HG03175 (cell line): ENCODE data around the gene MTG2.

ENCODE experiments used
- ATAC-seq: cut with Tn5 transposase; IDR thresholded peaks from one replicate; pipeline ENCODE4 v1.9.1; 2021; ENCODE audit warnings: mild to moderate bottlenecking, moderate library complexity; ENCODE audit not compliant: unreplicated experiment

The MTG2 gene, protein sequence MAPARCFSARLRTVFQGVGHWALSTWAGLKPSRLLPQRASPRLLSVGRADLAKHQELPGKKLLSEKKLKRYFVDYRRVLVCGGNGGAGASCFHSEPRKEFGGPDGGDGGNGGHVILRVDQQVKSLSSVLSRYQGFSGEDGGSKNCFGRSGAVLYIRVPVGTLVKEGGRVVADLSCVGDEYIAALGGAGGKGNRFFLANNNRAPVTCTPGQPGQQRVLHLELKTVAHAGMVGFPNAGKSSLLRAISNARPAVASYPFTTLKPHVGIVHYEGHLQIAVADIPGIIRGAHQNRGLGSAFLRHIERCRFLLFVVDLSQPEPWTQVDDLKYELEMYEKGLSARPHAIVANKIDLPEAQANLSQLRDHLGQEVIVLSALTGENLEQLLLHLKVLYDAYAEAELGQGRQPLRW

DNA sequence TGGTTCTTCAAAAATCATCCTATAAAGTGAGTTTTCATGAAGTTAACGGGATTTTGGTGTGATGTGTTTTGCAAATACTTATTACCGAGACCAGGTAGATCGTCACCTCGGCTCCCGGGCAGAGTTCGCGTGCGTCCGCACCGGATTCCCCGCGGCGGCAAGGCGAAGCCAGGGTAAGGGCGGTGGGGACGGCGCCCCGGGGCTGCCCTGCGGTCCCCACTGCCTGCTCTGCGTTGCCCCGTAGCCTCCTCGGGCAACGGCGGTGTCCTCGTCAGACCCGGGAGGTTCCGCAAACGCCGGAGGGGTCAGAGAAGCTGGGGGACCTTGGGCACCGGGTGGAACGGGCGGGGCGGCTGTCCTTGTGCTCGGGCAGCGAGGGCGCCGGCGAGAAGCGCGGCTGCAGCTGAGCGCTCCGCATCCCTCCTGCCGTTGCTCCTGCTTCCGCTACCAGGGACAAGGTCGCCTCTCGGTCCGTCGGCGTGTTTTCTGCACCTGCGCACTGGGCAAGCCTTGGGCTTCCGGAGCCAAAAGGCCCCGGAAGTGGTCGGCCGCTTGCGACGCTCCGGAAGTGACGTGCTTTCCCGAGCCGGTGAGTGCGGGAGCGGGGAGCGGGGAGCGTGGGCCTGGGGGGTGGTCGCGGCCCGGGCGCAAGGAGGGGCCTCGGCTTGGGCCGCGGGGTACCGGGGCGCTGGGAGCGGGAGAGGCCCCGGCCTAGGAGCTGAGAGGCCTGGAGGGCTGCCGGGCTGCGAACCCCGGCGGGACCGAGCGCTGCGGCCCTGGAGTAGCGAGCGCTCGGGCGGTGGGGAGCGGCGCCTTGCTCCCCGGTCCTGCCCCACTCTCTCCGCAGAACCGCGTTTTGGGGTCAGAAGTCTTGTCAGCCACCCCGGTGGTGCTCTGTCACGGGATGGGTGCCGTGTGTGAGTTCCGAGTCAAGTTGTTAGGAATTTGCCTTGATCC lies at the start of gene MTG2:
Gene MTG2 (plus strand): TSS at position 560 of the 957 bp plus-strand sequence. CDS start 10,393 bp downstream, outside the sequence.
- peak; percentile 94 for ATAC-seq

DNA sequence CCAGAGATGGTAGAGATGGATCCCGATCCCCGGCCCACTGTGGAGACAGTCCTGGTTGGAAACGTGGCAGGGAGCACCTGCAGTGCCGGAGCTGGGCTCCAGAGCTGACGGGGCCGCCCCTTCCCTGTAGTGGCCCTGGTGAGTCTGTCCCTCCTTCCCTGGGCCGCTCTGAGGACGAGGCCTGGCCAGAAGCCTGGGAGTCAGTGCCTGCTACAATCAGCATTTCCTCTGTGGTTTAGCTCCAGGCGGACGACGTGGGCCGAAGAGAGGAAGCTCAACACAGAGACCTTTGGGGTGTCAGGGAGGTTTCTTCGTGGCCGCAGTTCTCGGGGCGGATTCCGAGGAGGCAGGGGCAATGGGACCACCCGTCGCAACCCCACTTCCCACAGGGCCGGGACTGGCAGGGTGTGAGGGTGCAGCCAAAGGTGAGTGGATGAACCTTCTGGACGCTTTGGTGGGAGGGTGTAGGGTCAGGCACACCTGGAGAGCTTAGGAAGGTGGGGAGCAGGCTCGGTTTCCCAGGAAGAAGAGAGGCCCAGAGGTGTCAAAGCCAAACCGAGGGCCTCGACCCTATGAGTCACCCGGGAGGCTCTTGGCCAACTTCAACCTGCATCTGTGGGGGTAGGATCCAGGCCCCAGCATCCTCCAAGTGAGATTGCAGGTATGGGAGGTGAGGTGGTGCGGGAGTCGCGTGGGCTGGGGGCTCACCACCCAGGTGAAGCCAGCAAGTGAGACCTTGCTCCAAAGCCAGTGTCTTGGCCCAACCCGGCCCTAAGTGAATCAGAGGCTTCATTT lies 49.6 kb upstream of the MTG2 start:
- no peak for ATAC-seq

DNA sequence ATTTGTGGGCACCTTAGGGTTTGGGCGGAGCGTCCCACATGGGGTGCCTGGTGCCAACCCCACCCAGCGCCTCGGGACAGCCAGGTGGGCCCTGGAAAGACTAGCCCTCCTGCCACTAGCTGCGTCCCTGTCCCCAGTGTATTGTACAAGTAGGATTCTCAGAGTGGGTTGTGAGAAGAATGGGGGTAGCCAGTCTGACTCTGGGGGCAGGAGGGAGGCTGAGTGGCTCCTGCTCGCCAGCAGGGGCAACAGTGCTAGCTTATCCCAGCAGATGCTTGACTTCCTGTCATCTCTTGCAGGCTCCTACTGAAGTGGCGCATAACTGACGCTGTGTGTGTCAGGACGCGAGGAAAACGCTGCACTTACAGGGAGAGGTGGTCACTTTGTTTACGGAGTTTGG lies 49.0 kb upstream of the MTG2 start:
- no peak for ATAC-seq

DNA sequence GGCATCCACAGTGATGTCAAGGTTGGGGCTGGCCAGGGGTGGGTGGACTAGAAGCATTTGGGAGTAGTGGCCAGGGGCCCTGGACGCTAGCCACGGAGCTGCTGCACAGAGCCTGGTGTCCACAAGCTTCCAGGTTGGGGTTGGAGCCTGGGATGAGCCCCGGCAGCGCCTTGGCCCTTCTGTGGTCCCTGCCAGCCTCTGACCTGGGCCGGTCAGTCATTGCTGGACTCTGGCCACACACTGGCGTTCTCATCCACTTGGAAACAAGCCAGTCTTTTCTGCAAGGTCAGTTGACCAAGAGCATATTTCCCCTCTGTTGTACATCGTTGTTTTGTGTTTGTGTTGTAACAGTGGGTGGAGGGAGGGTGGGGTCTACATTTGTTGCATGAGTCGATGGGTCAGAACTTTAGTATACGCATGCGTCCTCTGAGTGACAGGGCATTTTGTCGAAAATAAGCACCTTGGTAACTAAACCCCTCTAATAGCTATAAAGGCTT lies 48.0 kb upstream of the MTG2 start:
- ATAC-seq = no peak

DNA sequence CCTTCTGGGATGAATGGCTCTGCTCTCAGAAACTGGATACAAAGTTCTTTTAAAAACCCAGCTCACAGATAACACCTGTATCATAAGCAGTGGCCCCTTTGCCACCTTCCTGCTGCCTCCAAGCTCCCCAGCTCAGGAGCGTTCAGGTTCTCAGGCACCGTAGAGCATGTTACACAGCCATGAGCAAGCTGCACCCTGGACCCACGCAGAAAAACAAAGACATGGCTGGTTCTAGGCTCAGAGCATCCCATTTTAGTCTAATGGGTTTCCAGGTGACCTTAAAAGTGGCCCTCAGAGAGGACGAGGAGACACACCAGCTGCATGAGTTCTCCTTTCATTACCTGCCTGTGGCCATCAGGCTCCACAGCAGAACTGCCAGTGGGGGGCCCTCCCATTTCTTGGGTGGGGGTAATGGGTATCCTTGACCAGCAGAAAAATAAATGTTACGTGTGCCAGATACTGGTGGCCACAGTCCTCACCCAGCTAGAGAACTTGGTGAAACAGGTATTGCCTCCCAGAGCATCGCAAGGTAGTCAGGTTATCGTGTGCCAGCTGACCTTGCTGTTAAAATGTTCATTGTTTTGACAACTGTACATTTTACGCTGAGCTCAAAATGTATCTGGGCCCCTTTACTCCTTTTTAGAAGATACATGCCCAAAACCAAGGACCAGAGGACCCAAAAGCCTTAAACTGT lies 47.1 kb upstream of the MTG2 start:
- ATAC-seq = no peak

DNA sequence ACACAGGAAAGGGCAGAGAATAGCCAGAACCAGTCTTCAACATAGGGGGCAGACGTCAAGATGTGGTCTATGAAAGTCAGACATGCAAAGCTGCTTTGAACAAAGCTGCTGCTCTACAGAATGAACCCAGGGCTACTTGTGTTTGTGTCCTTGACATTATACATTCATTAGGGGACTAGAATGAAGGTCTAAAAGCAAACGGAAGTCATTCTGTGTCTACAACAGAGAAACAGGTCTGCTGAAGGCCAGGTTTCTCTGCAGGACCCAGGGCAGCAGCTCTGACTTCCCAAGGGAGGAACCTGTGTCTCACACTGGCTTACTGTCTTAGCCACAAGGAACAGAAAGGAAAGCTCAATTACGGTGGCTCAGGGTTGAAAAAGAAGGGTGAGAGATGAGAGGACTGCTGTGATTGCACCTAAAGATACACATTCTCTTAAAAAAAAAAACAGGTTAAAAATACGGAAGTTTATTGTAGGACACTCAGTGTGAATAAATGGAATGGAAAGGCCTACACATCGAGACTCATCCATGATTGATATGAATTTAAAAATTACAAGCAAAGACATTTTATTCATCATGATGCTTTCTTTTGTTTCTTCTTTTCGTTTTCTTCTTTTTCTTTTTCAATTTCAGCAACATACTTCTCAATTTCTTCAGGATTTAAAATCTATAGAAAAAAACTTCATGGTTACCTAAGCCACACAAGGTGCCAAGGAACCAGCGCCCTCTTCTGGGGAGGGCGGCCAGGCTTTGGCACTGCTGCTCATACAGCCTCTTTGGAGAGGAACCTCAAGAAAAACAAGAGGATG lies 46.3 kb upstream of the MTG2 start:
- ATAC-seq = peak; percentile 54

DNA sequence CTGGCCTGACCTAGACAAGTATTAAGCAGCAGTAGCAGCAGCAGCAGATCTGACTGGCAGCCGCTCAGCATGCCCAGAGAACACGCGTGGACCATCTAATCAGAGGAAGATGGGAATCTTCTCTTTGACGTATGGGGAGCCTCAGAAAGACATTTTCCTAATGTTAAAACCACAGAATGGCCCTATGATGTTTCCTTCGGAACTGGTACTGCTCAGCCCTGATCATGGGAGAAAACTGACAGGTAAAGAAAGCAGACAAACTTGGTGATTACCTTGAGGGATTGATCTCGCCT lies 45.8 kb upstream of the MTG2 start:
- ATAC-seq = no peak

DNA sequence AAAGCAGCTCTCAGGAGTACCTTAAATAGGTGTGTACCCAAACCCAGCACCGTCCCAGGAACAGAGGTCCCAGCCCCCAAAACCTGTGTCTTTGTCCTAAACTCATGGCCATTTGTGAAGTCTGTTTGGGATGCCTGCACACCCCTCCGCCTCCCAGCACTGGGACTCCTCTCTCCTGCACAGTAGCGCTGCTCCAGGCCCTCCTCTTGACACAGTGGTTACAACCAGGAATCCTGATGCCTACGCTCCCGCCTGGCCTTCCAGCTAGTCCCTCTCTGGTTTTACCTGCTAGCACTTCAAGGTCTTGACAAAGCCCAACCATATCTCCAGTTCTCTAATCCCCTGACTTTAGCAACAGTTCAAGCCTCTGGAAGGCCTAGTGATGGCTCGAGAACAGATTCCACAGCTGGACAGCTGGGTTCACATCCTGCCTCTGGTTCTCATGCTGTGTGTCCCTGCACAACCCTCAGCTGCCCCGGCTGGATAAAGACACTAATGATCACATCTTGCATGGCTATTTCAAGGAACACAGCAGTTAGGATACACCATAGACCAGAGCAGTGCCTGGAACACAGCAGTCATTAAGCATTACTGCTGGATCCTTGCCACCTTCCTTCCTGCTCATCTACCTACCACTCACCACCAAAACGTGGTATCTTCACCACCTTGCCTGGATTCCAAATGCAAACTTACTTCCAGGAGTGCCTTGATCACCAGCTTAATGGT lies 45.2 kb upstream of the MTG2 start:
- ATAC-seq = no peak

DNA sequence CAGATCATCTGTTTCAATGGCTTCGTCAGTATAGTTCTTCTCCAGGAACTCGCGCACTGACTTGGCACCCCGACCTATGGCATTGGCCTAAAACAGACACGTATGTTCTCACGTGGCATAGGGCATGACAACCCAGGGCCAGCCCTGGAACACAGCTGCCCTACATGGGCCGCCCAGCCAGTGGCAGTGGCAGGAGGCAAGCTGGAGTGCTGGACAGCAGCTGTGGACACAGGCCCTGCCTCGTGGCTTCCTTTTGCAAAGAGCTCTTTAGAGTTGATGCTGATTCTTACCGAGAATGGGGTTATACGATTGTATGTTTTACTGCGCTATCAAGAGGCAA lies 44.7 kb upstream of the MTG2 start:
- no peak for ATAC-seq

DNA sequence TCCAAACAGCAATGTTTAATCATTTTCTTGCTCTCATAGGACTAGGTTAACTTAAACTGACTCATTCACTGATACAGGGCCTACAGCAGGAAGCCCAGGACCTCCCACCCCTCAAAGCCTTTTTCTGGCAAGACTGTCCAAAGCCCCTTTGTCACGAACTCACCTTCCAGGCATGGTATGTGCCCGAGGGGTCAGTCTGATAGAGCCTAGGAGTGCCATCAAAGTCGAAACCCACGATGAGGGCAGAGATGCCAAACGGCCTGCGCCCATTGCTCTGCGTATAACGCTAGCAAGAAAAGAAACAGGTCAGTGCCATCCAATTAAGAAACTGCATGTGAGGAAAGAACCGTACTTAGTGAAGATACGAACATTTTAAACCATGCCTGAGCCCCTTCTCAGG lies 43.9 kb upstream of the MTG2 start:
- no peak for ATAC-seq

DNA sequence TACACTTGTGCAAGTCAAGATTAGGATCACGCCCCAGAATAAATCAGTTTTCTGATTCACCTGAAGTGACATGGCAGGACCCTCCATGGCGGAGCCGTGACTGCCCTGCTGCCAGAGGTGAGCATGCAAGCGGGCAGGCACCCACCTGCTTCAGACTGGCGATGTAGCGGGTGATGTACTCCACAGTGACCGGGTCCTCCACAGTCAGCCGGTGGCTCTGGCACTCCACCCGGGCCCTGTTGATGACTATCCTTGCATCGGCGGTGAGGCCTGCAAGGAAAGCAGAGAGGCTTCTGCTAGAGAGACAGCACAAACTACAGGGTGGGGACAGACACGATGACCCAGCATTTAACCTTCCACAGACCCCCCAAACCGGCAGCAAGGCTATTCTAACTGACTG lies 43.2 kb upstream of the MTG2 start:
- no peak for ATAC-seq

DNA sequence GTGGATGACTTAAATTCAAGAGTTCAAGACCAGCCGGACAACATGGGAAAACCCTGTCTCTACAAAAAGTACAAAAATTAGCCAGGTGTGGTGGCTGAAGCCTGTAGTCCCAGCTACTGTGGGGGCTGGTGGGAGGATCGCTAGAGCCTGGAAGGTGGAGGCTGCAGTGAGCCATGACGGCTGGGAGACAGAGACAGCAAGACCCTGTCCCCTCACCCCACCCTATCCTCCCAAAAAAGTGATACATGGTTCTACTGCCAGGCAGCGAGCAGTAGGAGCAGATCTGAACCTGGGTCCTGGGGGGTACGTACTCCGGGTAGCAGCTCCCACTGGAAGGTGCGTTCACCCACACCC lies 41.8 kb upstream of the MTG2 start:
- no peak for ATAC-seq

DNA sequence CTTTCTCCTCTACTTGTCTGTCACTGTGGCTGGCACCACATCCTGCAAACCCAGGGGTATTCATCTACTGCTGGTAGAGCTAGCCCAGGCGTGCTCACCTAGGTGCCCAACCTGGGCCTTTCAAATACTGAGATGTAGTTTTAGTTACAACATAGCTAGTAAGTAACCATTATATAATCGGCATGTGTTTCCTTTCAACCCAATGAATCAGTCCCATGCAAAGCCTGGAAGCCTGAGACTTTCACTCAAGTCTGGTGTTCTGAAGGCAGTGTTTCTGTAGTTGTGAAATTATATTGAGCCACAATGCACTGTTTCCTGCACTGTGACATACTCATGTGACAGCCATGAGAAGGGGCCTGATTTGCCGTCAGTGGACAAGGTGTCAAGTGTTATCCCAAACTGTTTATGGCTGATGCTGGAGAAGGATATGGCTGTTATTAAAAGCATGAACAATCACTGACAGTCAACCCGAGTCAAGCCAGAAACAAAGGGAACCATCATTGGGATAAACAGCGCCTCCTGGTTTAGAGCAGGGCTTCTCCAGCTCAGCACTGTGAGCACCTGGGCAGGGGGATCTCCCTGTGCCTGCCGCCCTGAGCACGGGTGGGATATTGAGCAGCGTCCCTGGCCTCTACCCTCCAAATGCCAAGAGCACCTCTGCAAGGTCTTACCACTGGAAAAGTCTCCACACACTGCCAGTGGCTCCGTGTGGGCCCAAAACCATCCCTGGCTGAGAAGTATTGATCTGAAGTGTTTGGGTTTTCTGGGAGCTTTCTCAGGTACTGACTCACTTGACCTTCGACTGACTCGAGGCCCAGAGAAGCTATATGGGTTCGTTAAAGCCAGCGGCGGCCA lies 41.2 kb upstream of the MTG2 start:
- ATAC-seq = no peak

DNA sequence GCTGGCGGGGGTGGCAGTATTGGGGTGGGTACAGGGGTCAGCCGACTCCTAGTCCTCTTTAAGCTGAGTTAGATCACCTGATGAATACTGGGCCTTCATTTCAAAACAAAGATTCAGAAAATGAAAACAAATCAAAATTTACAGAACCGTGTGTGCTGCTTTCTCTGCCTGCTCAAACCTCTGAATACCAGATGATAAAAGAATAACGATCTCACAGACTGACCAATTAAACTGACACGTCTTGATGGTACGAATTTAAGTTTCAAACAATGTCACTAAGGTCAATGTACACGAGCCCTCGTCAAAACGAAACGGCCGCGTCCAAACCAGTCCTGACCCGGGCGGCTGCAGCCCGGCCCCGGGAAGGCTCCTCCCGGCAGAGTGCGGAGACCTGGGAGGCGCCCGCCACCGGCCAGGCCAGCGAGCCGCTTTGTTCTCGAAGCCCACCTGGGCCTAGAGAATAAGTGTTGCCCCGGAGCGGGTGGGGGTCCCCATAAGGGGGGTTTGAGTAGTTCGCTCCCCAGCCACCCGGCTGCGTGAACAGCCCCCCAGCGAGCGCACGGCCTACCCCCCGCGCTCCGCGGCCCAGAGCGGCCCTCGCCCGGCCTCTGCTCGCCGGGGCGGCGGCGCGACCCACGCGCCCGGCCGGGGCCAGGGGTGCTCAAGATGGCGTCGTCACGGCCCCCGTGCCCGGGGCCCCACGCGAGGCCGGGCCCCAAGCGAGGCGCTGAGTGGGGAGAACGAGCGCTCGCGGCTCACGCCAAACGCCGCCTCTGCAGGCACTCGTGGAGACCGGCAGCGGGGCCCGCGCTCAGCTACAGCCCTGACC lies 40.4 kb upstream of the MTG2 start:
- peak; percentile 8 for ATAC-seq

DNA sequence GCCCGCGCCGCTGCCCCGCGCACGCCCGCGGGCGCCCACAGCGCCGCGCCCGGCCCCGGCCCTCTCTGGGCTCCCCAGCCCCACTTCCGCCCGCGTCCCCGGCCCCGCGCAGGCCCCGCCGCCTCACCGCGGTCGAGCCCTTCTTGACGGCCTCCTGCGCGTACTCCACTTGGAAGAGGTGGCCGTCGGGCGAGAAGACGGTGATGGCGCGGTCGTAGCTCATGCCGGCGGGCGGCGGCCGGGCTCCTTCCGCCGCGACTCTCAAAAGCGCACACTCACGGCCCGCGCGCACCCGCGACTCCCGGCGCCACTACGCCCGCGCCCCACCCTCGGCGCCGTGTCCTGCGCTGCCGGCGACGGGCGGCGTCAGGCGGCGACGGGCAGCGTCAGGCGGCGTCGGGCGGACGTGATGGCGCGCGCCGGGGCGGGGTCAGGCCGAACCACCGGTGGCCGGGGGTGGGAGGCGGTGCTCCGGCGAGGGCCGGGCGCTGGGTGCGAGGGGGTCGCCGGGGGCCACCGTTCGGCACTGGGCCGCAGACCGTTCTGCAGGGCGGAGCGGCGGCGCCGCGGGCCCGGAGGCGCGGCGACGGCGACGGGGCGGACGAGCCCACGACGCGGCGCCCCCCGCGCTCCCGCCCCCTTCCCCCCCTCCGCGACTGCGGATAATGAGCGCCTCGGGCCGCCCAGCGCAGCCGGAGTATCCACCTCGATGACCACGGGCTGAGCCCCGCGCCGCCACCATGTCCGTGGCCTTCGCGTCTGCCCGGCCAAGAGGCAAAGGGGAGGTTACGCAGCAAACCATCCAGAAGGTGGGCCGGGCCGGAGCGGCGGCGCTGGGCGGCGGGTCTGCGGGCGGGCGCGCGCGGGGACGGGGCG lies 39.5 kb upstream of the MTG2 start, which contains the start of the genes PSMA7 and SS18L1:
Gene PSMA7 (minus strand): TSS at position 314 of the 876 bp plus-strand sequence. CDS start 91 bp downstream, at position 223.
Gene SS18L1 (plus strand): TSS at position 689 of the 876 bp plus-strand sequence. CDS start 52 bp downstream, at position 741.
- ATAC-seq = peak; percentile 78
